ENCODE measurements around the gene KCNK18. TPM values are rescaled to one million over a fixed set of nuclear protein-coding genes. Genes with fewer than 3 reads are reported as not detected.
"Not testable (repeated sequence)": the region's sequence is repeated elsewhere in the genome, so short reads cannot be mapped to it uniquely, and the experiment has no call there.

The KCNK18 gene
- total and polyA plus RNA-seq, 3 experiments from 2014 or later = not detected

GRCh38 chr10:117222976-117223692 is 25.8 kb downstream of the KCNK18 start:
- no peaks in the 10 kb centered on the region for H3K36me3 ChIP-seq (ENCODE audit: insufficient read depth, low read length)
- no peak for DNase-seq
- no peaks in the 10 kb centered on the region for H3K9me3 ChIP-seq (ENCODE audit: low read length)
- POLR2A ChIA-PET = no interaction called here
- Mint-ChIP-seq H3K36me3 (no peaks in the 10 kb centered on the region), H3K27me3 (peaks cover 18 to 23% of the 10 kb centered on the region in 2 donors), H3K4me1 (no peaks in the 10 kb centered on the region), H3K27ac (peak overlapping the region in 1 of 8 donors; percentile 3), H3K4me3 (no peak overlapping the region), H3K9me3 (no peaks in the 10 kb centered on the region)
- CTCF ChIA-PET = interaction anchor here (1.0 to 1.6 kb wide), 2 partner anchors 40 to 226 kb away, joined by 3 read pairs; no protein-coding TSS in a partner anchor
- H3K4me3 ChIP-seq (ENCODE audit: low read length) = no peak overlapping the region
- no peak overlapping the region for H3K27ac ChIP-seq (ENCODE audit: low read depth, low read length)
- H3K4me1 ChIP-seq (ENCODE audit: insufficient read depth, low read length) = no peaks in the 10 kb centered on the region
- H3K27me3 ChIP-seq (ENCODE audit: insufficient read depth, low read length, poor library complexity, severe bottlenecking) = no peaks in the 10 kb centered on the region

- Mint-ChIP-seq H3K4me3 (no peak overlapping the region), H3K4me1 (no peaks in the 10 kb centered on the region), H3K36me3 (no peaks in the 10 kb centered on the region), H3K27me3 (peaks cover 20 to 26% of the 10 kb centered on the region in 2 donors), H3K27ac (no peak overlapping the region), H3K9me3 (no peaks in the 10 kb centered on the region)
- Histone ChIP-seq H3K4me1 (ENCODE audit: insufficient read depth, low read length) (no peaks in the 10 kb centered on the region), H3K4me3 (ENCODE audit: low read length) (no peak overlapping the region), H3K9me3 (ENCODE audit: low read length) (no peaks in the 10 kb centered on the region), H3K27ac (ENCODE audit: low read depth, low read length) (no peak overlapping the region), H3K27me3 (ENCODE audit: insufficient read depth, low read length, poor library complexity, severe bottlenecking) (no peaks in the 10 kb centered on the region), H3K36me3 (ENCODE audit: insufficient read depth, low read length) (no peaks in the 10 kb centered on the region)
- DNase-seq = no peak
- ChIA-PET CTCF (interaction anchor here (0.9 to 3.6 kb wide), 3 partner anchors 7 to 42 kb away, joined by 3 to 27 read pairs (median 3); no protein-coding TSS in a partner anchor), POLR2A (no interaction called here)
Observed at GRCh38 chr10:117223693-117224430, 26.6 kb downstream of the KCNK18 start.

DNA sequence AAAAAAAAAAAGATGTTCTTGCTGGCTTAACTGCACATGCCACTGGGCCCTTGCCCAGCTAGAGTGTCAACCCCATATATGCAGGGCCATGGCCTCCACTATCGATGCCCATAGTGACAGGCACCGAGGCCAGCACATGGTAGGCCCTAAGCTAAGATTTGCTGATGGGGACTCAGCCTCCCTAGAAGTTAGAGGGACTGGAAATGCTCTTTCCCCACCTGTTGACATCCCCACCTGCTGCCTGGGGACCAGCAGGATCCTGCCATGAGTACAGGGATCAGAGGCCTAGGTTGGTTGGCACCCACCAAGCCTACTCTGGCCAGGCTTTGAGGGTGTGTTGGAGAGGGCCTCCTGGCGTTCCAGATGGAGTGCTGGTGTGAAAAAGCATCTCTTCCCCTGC is 27.6 kb downstream of the KCNK18 start:
- H3K27ac Mint-ChIP-seq = no peak overlapping the region
- no peak for DNase-seq
- CTCF ChIA-PET = interaction anchor here (0.9 to 3.6 kb wide), 2 partner anchors 8 to 41 kb away, joined by 3 to 27 read pairs; no protein-coding TSS in a partner anchor
- no peaks in the 10 kb centered on the region for H3K9me3 Mint-ChIP-seq
- no peaks in the 10 kb centered on the region for H3K36me3 Mint-ChIP-seq
- no peaks in the 10 kb centered on the region for H3K36me3 ChIP-seq (ENCODE audit: insufficient read depth, low read length)
- no peaks in the 10 kb centered on the region for H3K9me3 ChIP-seq (ENCODE audit: low read length)
- H3K4me3 ChIP-seq (ENCODE audit: low read length) = no peak overlapping the region
- peaks cover 27 to 28% of the 10 kb centered on the region in 2 donors for H3K27me3 Mint-ChIP-seq
- H3K4me1 ChIP-seq (ENCODE audit: insufficient read depth, low read length) = no peaks in the 10 kb centered on the region
- no peaks in the 10 kb centered on the region for H3K27me3 ChIP-seq (ENCODE audit: insufficient read depth, low read length, poor library complexity, severe bottlenecking)
- no peak overlapping the region for H3K4me3 Mint-ChIP-seq
- no peaks in the 10 kb centered on the region for H3K4me1 Mint-ChIP-seq
- H3K27ac ChIP-seq (ENCODE audit: low read depth, low read length) = no peak overlapping the region
- POLR2A ChIA-PET = no interaction called here

GRCh38 chr10:117226813-117227451 is 29.6 kb downstream of the KCNK18 start:
- H3K27me3 Mint-ChIP-seq = peaks cover 34 to 45% of the 10 kb centered on the region in 2 donors
- no peaks in the 10 kb centered on the region for H3K27me3 ChIP-seq (ENCODE audit: insufficient read depth, low read length, poor library complexity, severe bottlenecking)
- H3K36me3 ChIP-seq (ENCODE audit: insufficient read depth, low read length) = no peaks in the 10 kb centered on the region
- ChIA-PET CTCF (interaction anchor here (1.0 to 3.6 kb wide), 3 partner anchors 10 to 270 kb away, joined by 3 to 27 read pairs (median 3); no protein-coding TSS in a partner anchor), POLR2A (no interaction called here)
- no peaks in the 10 kb centered on the region for H3K4me1 ChIP-seq (ENCODE audit: insufficient read depth, low read length)
- no peak overlapping the region for H3K27ac Mint-ChIP-seq
- H3K27ac ChIP-seq (ENCODE audit: low read depth, low read length) = peak overlapping the region; percentile 2
- no peak overlapping the region for H3K4me3 ChIP-seq (ENCODE audit: low read length)
- H3K4me3 Mint-ChIP-seq = no peak overlapping the region
- H3K4me1 Mint-ChIP-seq = no peaks in the 10 kb centered on the region
- no peaks in the 10 kb centered on the region for H3K9me3 ChIP-seq (ENCODE audit: low read length)
- no peak for DNase-seq
- peaks cover 0 to 3% (median 1%) of the 10 kb centered on the region in 3 donors for H3K36me3 Mint-ChIP-seq
- no peaks in the 10 kb centered on the region for H3K9me3 Mint-ChIP-seq

DNA sequence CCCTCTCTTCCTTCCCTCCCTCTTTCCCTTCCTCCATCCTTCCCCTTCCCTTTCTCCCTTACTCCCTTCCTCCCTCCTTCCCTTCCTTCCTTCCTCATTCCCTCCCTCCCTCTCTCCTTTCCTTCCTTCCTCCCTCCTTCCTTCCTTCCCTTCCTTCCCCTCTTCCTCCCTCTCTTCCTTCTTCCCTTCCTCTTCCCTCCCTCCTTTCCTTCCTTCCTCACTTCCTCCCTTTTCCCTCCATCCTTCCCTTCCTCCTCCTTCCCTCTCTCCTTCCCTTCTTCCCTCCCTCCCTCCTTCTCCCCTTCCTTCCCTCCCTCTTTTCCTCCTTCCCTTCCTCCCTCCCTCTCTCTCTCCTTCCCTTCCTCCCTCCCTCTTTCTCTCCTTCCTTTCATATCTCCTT is 30.9 kb downstream of the KCNK18 start:
- Histone ChIP-seq H3K4me1 (ENCODE audit: insufficient read depth, low read length) (no peaks in the 10 kb centered on the region), H3K27me3 (ENCODE audit: insufficient read depth, low read length, poor library complexity, severe bottlenecking) (no peaks in the 10 kb centered on the region), H3K36me3 (ENCODE audit: insufficient read depth, low read length) (no peaks in the 10 kb centered on the region), H3K27ac (ENCODE audit: low read depth, low read length) (no peak overlapping the region), H3K9me3 (ENCODE audit: low read length) (no peaks in the 10 kb centered on the region), H3K4me3 (ENCODE audit: low read length) (no peak overlapping the region)
- DNase-seq = no peak
- no peak overlapping the region for H3K4me3 Mint-ChIP-seq
- peaks cover 0 to 3% (median 1%) of the 10 kb centered on the region in 3 donors for H3K36me3 Mint-ChIP-seq
- H3K4me1 Mint-ChIP-seq = no peaks in the 10 kb centered on the region
- H3K27me3 Mint-ChIP-seq = peaks cover 39 to 47% of the 10 kb centered on the region in 2 donors
- ChIA-PET CTCF (no interaction called here), POLR2A (no interaction called here)
- no peak overlapping the region for H3K27ac Mint-ChIP-seq
- H3K9me3 Mint-ChIP-seq = no peaks in the 10 kb centered on the region

GRCh38 chr10:117230107-117230506 is 32.8 kb downstream of the KCNK18 start:
- H3K27ac ChIP-seq (ENCODE audit: low read depth, low read length); H3K9me3 Mint-ChIP-seq; H3K4me1 ChIP-seq (ENCODE audit: insufficient read depth, low read length); POLR2A ChIA-PET; H3K4me1 Mint-ChIP-seq; H3K4me3 ChIP-seq (ENCODE audit: low read length); H3K36me3 Mint-ChIP-seq; H3K9me3 ChIP-seq (ENCODE audit: low read length); DNase-seq; H3K36me3 ChIP-seq (ENCODE audit: insufficient read depth, low read length); H3K4me3 Mint-ChIP-seq; H3K27me3 ChIP-seq (ENCODE audit: insufficient read depth, low read length, poor library complexity, severe bottlenecking): not testable (repeated sequence)
- CTCF ChIA-PET = interaction anchor here (1.9 kb wide), 1 partner anchor 13 kb away, joined by 6 read pairs; no protein-coding TSS in a partner anchor
- Mint-ChIP-seq H3K27me3 (peaks cover 42 to 47% of the 10 kb centered on the region in 2 donors), H3K27ac (peak overlapping the region in 1 of 8 donors; percentile 1)

- H3K27ac ChIP-seq (ENCODE audit: low read depth, low read length) = no peak overlapping the region
- Mint-ChIP-seq H3K4me1 (peaks cover 3 to 13% (median 4%) of the 10 kb centered on the region in 3 donors), H3K9me3 (no peaks in the 10 kb centered on the region), H3K27me3 (peaks cover 23 to 34% of the 10 kb centered on the region in 2 donors), H3K36me3 (no peaks in the 10 kb centered on the region), H3K4me3 (no peak overlapping the region), H3K27ac (no peak overlapping the region)
- no peaks in the 10 kb centered on the region for H3K9me3 ChIP-seq (ENCODE audit: low read length)
- no peak for DNase-seq
- ChIA-PET CTCF (no interaction called here), POLR2A (interaction anchor here (0.5 kb wide), 1 partner anchor 81 kb away, joined by 4 read pairs; no protein-coding TSS in a partner anchor)
- no peak overlapping the region for H3K4me3 ChIP-seq (ENCODE audit: low read length)
- no peaks in the 10 kb centered on the region for H3K4me1 ChIP-seq (ENCODE audit: insufficient read depth, low read length)
- no peaks in the 10 kb centered on the region for H3K27me3 ChIP-seq (ENCODE audit: insufficient read depth, low read length, poor library complexity, severe bottlenecking)
- no peaks in the 10 kb centered on the region for H3K36me3 ChIP-seq (ENCODE audit: insufficient read depth, low read length)
Observed at GRCh38 chr10:117237401-117237991, 40.2 kb downstream of the KCNK18 start.

Data from CD8-positive, alpha-beta memory T cell (primary cell).